WTC11 (cell line): ENCODE data around the gene CAPN3.

Experiments used
- CBFB ChIP-seq: sonication (generic); formaldehyde crosslinking; IDR thresholded peaks from 2 replicates; pipeline ENCODE4 v1.8.1; 2022; ENCODE audit warnings: mild to moderate bottlenecking, low read depth, missing genetic modification reagents
- CREM ChIP-seq: sonication (generic); formaldehyde crosslinking; IDR thresholded peaks from 2 replicates; pipeline ENCODE4 v1.8.1; 2022; ENCODE audit warnings: mild to moderate bottlenecking, missing genetic modification reagents, moderate library complexity
- CTCF ChIP-seq: fragments of 200-600 bp; IDR thresholded peaks from 2 replicates; pipeline ENCODE4 v1.8.0; 2022; ENCODE audit warnings: antibody characterized with exemption
- ELF4 ChIP-seq: sonication (generic); formaldehyde crosslinking; IDR thresholded peaks from 2 replicates; pipeline ENCODE4 v1.8.1; 2022; ENCODE audit warnings: low read depth, mild to moderate bottlenecking, moderate library complexity, missing genetic modification reagents
- NR2C2 ChIP-seq: sonication (generic); formaldehyde crosslinking; IDR thresholded peaks from 2 replicates; pipeline ENCODE4 v1.8.0; 2022; ENCODE audit warnings: mild to moderate bottlenecking, missing genetic modification reagents
- PRRX2 ChIP-seq: fragments of 250-450 bp; sonication (Bioruptor Pico); IDR thresholded peaks from 2 replicates; pipeline ENCODE4 v1.8.0; 2021; ENCODE audit warnings: mild to moderate bottlenecking
- SP1 ChIP-seq: sonication (generic); formaldehyde crosslinking; conservative IDR thresholded peaks from 2 replicates; pipeline ENCODE4 v1.8.1; 2022; ENCODE audit warnings: missing genetic modification reagents
- TCF7 ChIP-seq: sonication (generic); formaldehyde crosslinking; IDR thresholded peaks from 2 replicates; pipeline ENCODE4 v1.8.0; 2022; ENCODE audit warnings: mild to moderate bottlenecking, low read depth, missing genetic modification reagents, moderate library complexity
- ZNF423 ChIP-seq: fragments of 250-450 bp; sonication (Bioruptor Pico); IDR thresholded peaks from 2 replicates; pipeline ENCODE4 v2.1.2; 2022; ENCODE audit warnings: mild to moderate bottlenecking, moderate library complexity

GRCh38 chr15:42419369-42419768 lies 60.1 kb downstream of the CAPN3 start:
- TF ChIP-seq CTCF (no peak), ELF4 (CRISPR knock-in tag) (no peak), ZNF423 (no peak), TCF7 (CRISPR knock-in tag) (no peak), CREM (CRISPR knock-in tag) (no peak), NR2C2 (no peak), PRRX2 (no peak), SP1 (no peak), CBFB (CRISPR knock-in tag) (no peak)
